Lung (tissue), 16 donors: ENCODE results near the gene ZNF358. TPM values are rescaled to one million over a fixed set of nuclear protein-coding genes. Genes with fewer than 3 reads are reported as not detected.

ENCODE experiments used
- ATAC-seq: fragments of 200-7000 bp; cut with Tn5 transposase; one replicate; pipeline ENCODE4 v1.9.1; 2020; ENCODE audit warnings: moderate number of reproducible peaks; ENCODE audit not compliant: insufficient read depth, low FRiP score
- DNase-seq, 3 donors: peaks; one replicate each; pipeline ENCODE4 v3.0.0-alpha.2; 2013 to 2017
- H3K27ac ChIP-seq, 2 donors: one replicate each; pipeline ENCODE4 v1.5.1; 2013; ENCODE audit warnings: mild to moderate bottlenecking in 2 of 2, moderate library complexity in 2 of 2, control low read depth in 1 of 2, inconsistent platforms in 1 of 2, low read depth in 1 of 2, low read length in 1 of 2
- H3K27me3 ChIP-seq, 3 donors: one replicate each; pipeline ENCODE4 v1.5.1; 2013; ENCODE audit warnings: low read length in 2 of 3; ENCODE audit not compliant: control insufficient read depth in 3 of 3, insufficient read depth in 3 of 3
- H3K36me3 ChIP-seq, 4 donors: one replicate each; pipeline ENCODE4 v1.5.1; 2013; ENCODE audit warnings: low read length in 4 of 4, mild to moderate bottlenecking in 1 of 4, moderate library complexity in 1 of 4; ENCODE audit not compliant: control insufficient read depth in 4 of 4, insufficient read depth in 4 of 4
- H3K4me1 ChIP-seq, 5 donors: one replicate each; pipeline ENCODE4 v1.5.1; 2013; ENCODE audit warnings: low read length in 5 of 5, mild to moderate bottlenecking in 2 of 5, moderate library complexity in 1 of 5; ENCODE audit not compliant: control insufficient read depth in 5 of 5, insufficient read depth in 5 of 5
- H3K4me3 ChIP-seq: one replicate; pipeline ENCODE4 v1.5.1; 2013; ENCODE audit warnings: mild to moderate bottlenecking, control low read depth, moderate library complexity
- H3K9ac ChIP-seq, 2 donors: one replicate each; pipeline ENCODE4 v1.5.1; 2013; ENCODE audit warnings: low read length in 2 of 2, control low read depth in 1 of 2; ENCODE audit not compliant: insufficient read depth in 1 of 2
- H3K9me3 ChIP-seq, 4 donors: one replicate each; pipeline ENCODE4 v1.5.1; 2013; ENCODE audit warnings: low read length in 3 of 4, mild to moderate bottlenecking in 1 of 4, moderate library complexity in 1 of 4; ENCODE audit not compliant: control insufficient read depth in 4 of 4, insufficient read depth in 3 of 4
- CTCF ChIP-seq: IDR thresholded peaks from 2 replicates; pipeline ENCODE4 v1.5.1; 2012; ENCODE audit warnings: mild to moderate bottlenecking; ENCODE audit errors: control extremely low read depth, extremely low read depth
- WGBS, 2 donors: extraction: QIAGEN DNeasy Blood & Tissue Kit; methylation state at CpG; one replicate each; pipeline ENCODE4 v1.1.7; 2013; 5-methylcytosine and 5-hydroxymethylcytosine counted together
- long read RNA-seq, 5 donors: transcript quantifications; one replicate each; lab custom pipeline, GENCODE V29; 2026
- polyA plus RNA-seq, 2 donors: library from polyadenylated mRNA; stranded (reverse); fragments of 200-250 nt; gene quantifications; one replicate each; pipeline ENCODE4 v1.2.1, GENCODE V29; 2013
- total RNA-seq, 2 donors: library from RNA; depleted of rRNA in 1 of 2; stranded (reverse); fragments of >200 nt in 1 of 2; gene quantifications; one replicate each; pipeline ENCODE4 v1.2.1, GENCODE V29; 2014 to 2021
- donor health status: control.
- donor health status: control.
- donor health status: Bipolar disorder and iron deficiency.
- donor health status: healthy.
- donor health status: DM: yes; HTN: yes; CAD: no.

Gene ZNF358
- total RNA-seq: 10 to 100 TPM; 25.2 to 44.1 TPM
- 10 to 100 TPM; 24.2 to 71.8 TPM for polyA plus RNA-seq
- long read RNA-seq, donor 1, transcript ZNF358-202 (2 exons, 1,954 nt): major isoform, 33 of 33 reads
- long read RNA-seq, donor 1, partial matches to known transcripts: 0 of 33 reads
- long read RNA-seq, donor 1, other reads (novel, unspliced or antisense): 0 of 33 reads
- long read RNA-seq, donor 2, transcript ZNF358-202 (2 exons, 1,954 nt): major isoform, 19 of 20 reads
- long read RNA-seq, donor 2, partial matches to known transcripts: 0 of 20 reads
- long read RNA-seq, donor 2, other reads (novel, unspliced or antisense): 0 of 20 reads
- long read RNA-seq, donor 3, transcript ZNF358-202 (2 exons, 1,954 nt): major isoform, 11 of 11 reads
- long read RNA-seq, donor 3, partial matches to known transcripts: 0 of 11 reads
- long read RNA-seq, donor 3, other reads (novel, unspliced or antisense): 0 of 11 reads
- long read RNA-seq, donor 4, transcript ZNF358-202 (2 exons, 1,954 nt): major isoform, 14 of 15 reads
- long read RNA-seq, donor 4, partial matches to known transcripts: 0 of 15 reads
- long read RNA-seq, donor 4, other reads (novel, unspliced or antisense): 0 of 15 reads
- long read RNA-seq, donor 5, transcript ZNF358-202 (2 exons, 1,954 nt): major isoform, 40 of 41 reads
- long read RNA-seq, donor 5, partial matches to known transcripts: 0 of 41 reads
- long read RNA-seq, donor 5, other reads (novel, unspliced or antisense): 0 of 41 reads

GRCh38 chr19:7515645-7516151 is at the start of gene ZNF358:
ZNF358 (plus strand) TSS chr19:7516103; CDS start chr19:7519243, 3,140 bp downstream.
- peak within 1 kb of the TSS; percentile 59 for H3K4me3 ChIP-seq
- peaks cover 3 to 15% (median 5%) of the 10 kb centered on the region in 4 donors for H3K36me3 ChIP-seq
- no peaks in the 10 kb centered on the region for H3K9me3 ChIP-seq
- peak within 1 kb of the TSS; percentile 80 to 94 for H3K27ac ChIP-seq
- ATAC-seq: peak; percentile 86
- H3K4me1 ChIP-seq: peaks cover 0 to 20% (median 7%) of the 10 kb centered on the region in 5 donors
- WGBS, 2 donors: 2 to 5% methylated on average over 10 to 33 of the region's 33 CpGs
- peak within 1 kb of the TSS; percentile 96 to 97 for H3K9ac ChIP-seq
- H3K27me3 ChIP-seq: no peaks in the 10 kb centered on the region
- DNase-seq: peak; percentile 82 to 91 (median 84)
- no peak for TF ChIP-seq CTCF

- Histone ChIP-seq H3K27ac (no peak overlapping the region), H3K9ac (no peak overlapping the region), H3K4me3 (no peak overlapping the region), H3K9me3 (no peaks in the 10 kb centered on the region), H3K36me3 (peaks cover 3 to 70% (median 7%) of the 10 kb centered on the region in 4 donors), H3K27me3 (no peaks in the 10 kb centered on the region), H3K4me1 (no peaks in the 10 kb centered on the region)
- DNase-seq (no peak), ATAC-seq (no peak)
- no peak for TF ChIP-seq CTCF
- 98% methylated on average over 86 of the region's 86 CpGs for WGBS, 2 donors
Observed at GRCh38 chr19:7467009-7467989, 48.6 kb upstream of the ZNF358 start.

- Histone ChIP-seq H3K9me3 (no peaks in the 10 kb centered on the region), H3K36me3 (peaks cover 3 to 59% (median 6%) of the 10 kb centered on the region in 4 donors)
- whole genome bisulfite sequencing, 2 donors: 92 to 95% methylated on average over 24 of the region's 24 CpGs
Observed at GRCh38 chr19:7468840-7469239, 47.1 kb upstream of the ZNF358 start.

More at GRCh38 chr19:7468840-7469239, 47.1 kb upstream of the ZNF358 start:
- ATAC-seq (no peak), DNase-seq (no peak)
- H3K4me1 ChIP-seq: no peaks in the 10 kb centered on the region
- TF ChIP-seq CTCF: no peak
- H3K27ac ChIP-seq: no peak overlapping the region
- H3K4me3 ChIP-seq: no peak overlapping the region
- no peaks in the 10 kb centered on the region for H3K27me3 ChIP-seq
- H3K9ac ChIP-seq: no peak overlapping the region
